ENCODE measurements around the gene HBA2.
"Not testable (repeated sequence)": the region's sequence is repeated elsewhere in the genome, so short reads cannot be mapped to it uniquely, and the experiment has no call there.

The HBA2 gene
- total RNA-seq, result 0 reads per million in 2 donors

GRCh38 chr16:172374-172941 lies at the start of gene HBA2:
Gene HBA2, plus strand, starts transcription at chr16:172876. Its CDS starts 37 bp downstream, at chr16:172913.
- not testable (repeated sequence) for DNase-seq

- DNase-seq, result not testable (repeated sequence)
These were observed 48.9 kb upstream of the HBA2 start for GRCh38 chr16:123558-124350.

- DNase-seq, result no peak
These were observed 47.7 kb upstream of the HBA2 start for GRCh38 chr16:125011-125410.

GRCh38 chr16:129075-129474 lies 43.6 kb upstream of the HBA2 start:
- DNase-seq, result no peak

- DNase-seq, result no peak
These were observed 42.0 kb upstream of the HBA2 start for GRCh38 chr16:130533-131173.

DNA sequence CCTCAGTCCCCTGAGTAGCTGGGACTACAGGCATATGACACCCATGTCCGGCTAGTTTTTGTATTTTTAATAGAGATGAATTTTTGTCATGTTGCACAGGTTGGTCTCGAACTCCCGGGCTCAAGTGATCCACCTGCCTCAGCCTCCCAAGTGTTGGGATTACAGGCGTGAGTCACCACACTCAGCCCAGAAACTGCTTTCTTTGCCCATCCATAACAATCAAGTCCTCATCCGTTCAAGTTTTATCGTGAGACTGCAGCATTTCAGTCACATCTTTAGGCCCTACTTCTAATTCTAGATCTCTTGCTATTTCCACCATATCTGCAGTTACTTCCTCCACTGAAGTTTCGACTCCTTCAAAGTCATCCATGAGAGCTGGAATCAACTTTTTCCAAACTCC lies 40.6 kb upstream of the HBA2 start:
- DNase-seq, result no peak

DNA sequence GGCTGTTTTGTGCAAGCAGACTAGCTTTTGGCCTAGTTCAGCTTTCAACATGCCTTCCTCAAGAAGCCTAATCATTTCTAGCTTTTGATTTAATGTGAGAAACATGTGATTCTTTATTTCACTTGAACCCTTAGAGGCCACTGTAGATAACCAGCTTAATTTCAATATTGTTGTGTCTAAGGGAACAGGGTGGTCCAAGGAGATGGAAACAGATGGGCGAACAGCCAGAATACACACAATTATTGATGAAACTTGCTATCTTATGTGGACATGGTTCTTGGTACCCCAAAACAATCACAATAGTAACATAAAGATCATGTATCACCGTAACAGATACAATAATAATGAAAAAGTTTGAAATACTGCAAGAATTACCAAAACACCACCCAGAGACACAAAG lies 39.0 kb upstream of the HBA2 start:
- no peak for DNase-seq

DNA sequence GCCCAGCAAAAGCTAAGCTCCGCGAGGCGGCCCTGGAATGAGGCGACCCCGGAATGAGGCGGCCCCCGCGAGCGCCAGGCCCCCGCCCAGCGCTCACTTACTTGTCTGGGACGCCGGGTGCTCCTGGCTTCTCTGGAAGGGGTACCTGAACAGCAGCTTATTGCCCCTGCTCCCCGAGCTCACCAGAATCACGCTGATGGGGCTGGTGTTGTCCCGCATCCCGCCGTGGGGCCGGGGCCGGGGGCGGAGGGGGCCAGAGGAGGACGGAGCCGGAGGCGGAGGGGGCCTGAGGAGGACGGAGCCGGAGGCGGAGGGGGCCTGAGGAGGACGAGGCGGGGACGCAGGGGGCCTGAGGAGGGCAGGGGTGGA lies 34.6 kb upstream of the HBA2 start:
- peak; percentile 21 for DNase-seq

GRCh38 chr16:140175-140857 lies 32.4 kb upstream of the HBA2 start:
- no peak for DNase-seq

DNA sequence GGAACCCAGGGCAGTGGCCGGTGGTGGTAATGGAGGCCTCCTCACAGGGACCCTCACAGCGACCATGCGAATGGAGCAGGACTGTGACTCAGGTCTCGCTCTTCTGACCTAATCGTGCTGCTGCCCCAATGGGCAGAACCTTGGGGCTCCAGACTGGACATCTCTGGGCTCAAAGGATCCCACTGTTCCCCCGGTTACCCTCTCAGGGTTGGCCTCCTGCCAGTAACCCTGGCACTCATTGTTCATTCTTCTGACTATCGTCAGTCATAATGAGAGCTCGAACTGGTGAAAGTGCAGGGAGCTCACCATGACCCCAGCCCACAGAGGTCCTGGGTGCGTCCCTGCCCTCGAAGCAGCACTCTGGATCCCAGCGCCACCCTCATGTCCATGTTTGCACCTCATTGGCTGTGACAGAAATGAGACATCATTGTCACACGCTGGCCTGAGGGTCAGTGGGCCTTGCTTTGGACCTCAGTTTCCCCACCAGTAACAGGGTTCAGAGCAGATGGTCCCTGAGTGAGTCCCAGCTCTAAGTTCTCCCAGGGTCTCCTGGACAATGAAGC lies 30.2 kb upstream of the HBA2 start:
- DNase-seq, result no peak

- no peak for DNase-seq
These were observed 29.6 kb upstream of the HBA2 start for GRCh38 chr16:143047-143446.

GRCh38 chr16:143456-143855 lies 29.2 kb upstream of the HBA2 start:
- no peak for DNase-seq

GRCh38 chr16:144797-145252 lies 27.9 kb upstream of the HBA2 start:
- no peak for DNase-seq

DNA sequence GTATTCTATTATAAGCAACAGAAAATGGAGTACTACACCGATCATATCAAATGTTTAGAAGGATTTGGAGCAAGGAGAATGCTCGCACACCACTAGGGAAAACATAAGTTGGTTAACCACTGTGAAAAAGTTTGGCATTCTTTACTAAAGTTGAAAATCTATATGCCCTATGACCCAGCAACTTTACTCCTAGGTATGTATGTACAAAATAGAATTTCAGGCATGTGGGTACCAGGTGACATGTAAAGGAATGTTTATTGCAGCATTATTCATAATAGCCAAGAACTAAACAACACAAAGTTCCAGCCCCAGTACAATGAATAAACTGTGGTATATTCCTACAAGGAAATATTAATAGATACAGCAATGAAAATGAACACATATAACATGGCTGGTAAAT lies 26.0 kb upstream of the HBA2 start:
- no peak for DNase-seq

DNA sequence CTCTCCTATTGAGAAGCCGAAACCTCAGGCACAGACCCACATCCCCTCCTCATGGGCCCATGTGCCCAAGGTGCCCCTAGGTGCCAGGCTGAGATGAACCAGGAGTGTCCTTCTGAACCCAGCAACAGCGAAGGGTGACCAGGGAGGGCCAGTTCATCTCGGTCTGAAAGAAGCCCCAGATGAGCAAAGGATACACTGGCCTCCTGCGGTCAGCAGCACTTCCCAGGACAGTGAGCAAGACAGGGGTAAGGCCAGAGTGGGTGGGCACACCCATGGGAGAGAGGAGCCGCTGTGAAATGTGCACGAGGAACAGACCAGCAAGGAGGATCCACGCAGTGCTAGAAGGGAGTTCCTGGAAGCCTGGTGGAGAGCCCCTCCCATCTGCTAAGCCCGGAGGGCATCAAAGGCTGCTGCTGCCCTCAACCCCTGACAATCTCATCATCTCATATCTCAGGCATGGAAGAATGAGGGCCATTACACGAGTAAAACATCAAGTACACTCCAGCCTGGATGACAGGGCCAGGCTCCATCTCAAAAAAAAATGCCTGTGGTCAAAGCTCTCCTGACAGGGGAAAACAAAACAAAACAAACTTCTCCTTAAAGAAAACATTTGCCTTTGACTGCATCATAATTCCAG lies 23.5 kb upstream of the HBA2 start:
- no peak for DNase-seq

DNA sequence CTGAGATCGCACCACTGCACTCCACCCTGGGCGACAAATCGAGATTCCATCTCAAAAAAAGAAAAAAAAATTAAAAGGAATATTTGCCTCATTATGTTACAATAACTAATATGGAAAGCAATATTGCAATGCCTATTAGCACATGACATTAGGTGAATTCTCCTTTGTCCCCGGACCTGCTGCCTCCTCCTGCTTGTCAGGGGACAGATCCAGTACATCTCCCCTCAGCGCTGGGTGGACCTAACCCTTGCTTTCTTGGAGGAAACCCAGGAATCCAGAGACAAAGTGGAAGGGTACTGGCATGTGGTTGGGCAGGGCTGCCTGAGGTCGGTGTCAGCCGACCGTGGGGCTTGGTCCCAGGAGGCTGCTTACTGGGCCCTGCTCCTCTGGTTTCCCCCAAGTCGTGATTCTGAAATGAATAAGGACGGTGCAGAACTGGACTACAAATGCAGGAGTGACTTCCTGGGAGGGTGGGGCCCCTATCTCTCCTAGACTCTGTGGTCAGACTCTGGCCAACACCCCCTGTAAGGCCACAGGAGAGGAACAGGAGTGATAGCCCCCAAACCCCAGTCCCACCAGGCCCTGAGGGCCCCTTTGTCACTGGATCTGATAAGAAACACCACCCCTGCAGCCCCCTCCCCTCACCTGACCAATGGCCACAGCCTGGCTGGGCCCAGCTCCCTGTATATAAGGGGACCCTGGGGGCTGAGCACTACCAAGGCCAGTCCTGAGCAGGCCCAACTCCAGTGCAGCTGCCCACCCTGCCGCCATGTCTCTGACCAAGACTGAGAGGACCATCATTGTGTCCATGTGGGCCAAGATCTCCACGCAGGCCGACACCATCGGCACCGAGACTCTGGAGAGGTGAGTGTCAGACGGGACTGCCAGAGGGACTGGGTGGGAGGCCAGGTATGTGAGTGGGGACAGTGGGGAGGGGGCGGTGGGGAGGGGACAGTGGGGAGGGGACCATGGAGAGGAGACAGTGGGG lies 20.2 kb upstream of the HBA2 start, which contains the start of gene HBZ:
HBZ (plus strand) TSS at position 504 of the 988 bp plus-strand sequence; CDS start at position 770, 266 bp downstream.
- no peak for DNase-seq

DNA sequence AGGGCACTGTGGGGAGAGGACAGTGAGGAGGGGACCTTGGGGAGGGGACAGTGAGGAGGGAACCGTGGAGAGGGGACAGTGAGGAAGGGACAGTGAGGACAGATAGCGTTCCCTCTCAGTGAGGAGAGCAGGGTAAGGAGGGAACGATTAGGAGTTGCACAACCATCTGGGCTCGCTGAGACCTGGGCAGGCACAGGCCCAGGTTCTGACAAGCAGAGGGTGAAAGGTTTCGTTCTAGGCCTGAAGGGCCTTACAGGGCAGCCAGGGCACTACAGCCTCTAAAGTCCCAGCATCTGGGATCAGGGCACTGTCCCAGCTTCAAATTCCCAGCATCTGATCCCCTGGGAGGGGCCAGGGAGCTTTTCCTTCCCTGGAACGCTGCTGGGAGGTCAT lies 19.6 kb upstream of the HBA2 start:
- DNase-seq, result not testable (repeated sequence)

- not testable (repeated sequence) for DNase-seq
These were observed 19.0 kb upstream of the HBA2 start for GRCh38 chr16:153550-154216.

DNA sequence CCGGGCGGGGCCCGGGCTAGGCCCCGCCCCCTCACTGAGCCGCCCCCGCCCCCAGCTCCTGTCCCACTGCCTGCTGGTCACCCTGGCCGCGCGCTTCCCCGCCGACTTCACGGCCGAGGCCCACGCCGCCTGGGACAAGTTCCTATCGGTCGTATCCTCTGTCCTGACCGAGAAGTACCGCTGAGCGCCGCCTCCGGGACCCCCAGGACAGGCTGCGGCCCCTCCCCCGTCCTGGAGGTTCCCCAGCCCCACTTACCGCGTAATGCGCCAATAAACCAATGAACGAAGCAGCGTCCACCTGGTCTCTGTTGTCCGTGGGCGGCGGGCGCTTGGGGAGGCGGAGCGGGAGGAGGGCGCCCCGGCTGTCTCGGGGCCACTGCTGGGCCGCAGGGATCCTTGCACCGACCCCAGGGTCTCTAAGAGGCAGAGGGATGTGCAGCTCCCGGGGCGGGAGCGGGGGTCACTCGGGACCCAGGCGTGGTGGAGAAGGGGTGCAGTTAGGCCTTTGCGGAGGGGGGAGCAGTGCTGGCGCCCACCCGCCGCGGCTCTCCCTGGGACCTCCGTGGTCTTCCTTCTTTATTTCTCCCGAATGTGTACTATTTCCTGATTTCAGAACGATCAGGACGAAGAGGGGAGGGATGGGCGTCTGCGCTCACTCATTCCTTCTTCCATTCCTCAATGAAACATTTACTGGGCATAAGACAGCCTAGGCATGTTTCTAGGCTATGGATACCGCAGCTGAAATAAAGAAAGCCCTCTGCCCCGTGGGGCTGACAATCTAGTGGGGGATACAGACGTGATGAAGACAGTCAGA lies 18.3 kb upstream of the HBA2 start:
- no peak for DNase-seq

DNA sequence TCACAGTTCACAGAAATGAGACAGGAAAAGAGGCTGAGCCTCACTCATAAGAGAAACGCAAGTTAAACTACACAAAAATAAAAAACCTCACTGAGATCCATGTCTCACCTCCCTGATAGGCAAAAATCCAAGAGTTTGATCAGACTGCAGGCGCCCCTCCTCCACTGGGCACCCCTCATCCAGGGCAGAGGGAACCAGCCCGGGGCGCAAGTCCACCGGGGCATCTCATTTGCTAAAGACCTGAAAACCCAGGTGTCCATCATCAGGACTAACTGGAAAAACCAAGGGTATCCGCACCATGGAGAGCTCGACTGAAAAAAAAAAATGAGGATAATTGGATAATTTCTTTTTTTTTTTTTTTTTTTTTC lies 17.7 kb upstream of the HBA2 start:
- no peak for DNase-seq

Measured in T-helper 9 cell (primary cell).